Measurements from ENCODE around the gene LRP8.
A peak's percentile ranks its signal among the peaks of the same experiment; 100 is the strongest.

Gene LRP8

DNA sequence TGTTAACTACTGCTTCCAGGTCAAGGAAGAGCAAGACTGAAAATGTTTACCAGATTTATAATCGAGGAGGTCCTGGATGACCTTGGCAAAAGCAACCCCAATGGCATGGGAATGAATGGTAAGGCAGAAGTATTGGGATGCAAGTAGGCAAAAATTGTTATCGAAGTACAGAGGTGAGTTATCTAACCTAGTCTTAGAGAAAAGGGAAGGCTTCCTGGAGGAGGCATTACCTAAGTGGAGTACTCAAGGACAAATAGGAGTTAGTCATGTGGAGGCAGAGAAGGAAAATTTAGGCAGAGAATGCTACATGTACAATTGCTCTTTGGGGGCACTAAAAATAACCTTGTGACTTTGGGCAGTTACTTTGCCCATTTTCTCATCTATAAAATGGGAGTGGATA is 86.0 kb downstream of the LRP8 start:
- Histone ChIP-seq H3K4me3 (ENCODE audit: low read length) (no peak overlapping the region), H3K9ac (ENCODE audit: low read depth, low read length) (no peak overlapping the region), H3K9me3 (ENCODE audit: insufficient read depth, low read depth, low read length) (no peaks in the 10 kb centered on the region), H3K27me3 (ENCODE audit: insufficient read depth, low read length) (no peaks in the 10 kb centered on the region), H3K36me3 (ENCODE audit: insufficient read depth, low read depth, low read length) (peaks cover 26% of the 10 kb centered on the region), H3K4me1 (ENCODE audit: insufficient read depth, low read length) (no peaks in the 10 kb centered on the region), H3K27ac (ENCODE audit: low read length) (no peak overlapping the region)

DNA sequence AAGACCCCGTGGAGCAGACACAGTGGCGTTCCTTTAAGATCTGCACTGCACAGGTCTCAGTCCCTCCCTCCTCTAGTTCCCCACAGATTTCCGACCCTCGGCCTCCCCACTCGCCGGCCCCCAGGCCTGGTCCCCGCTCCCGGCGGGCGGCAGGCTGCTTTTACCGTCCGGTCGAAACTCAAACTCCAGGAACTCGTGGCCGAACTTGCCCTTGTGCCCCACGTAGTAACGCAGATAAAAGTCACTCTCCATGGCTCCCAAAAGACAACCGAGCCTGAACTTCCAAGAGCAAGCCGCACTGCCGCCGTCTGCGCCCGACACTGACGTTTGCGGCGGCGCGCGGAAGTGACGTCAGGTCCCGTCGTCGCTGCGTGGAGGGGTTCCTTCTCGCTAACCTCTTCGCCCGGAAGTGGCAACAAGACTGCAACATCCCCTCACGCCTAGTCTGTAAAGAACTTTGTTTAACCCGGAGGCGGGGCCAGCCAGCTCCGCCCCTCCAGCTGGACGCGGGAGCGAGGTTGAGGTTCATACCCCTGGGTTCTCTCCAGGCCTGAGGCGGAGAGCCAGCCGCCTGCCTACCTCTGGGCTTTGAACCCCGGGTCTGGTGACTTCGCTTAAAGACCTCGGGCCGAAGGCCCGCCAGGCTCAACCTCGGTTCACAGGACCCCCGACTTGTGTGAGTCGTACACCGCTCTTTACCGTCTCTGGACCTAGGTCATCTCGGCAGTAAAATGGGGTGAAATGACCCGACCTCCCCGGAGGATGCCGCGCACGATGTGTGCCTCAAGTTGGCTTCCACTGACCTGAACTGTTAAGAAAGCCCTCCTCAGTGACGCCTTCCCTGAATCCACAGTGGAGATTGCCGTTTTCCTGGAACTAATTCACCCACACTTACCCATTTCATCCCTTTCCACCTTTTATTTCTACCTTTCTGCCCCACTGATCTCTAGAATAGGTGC is 89.4 kb downstream of the LRP8 start, which contains the start of gene MAGOH:
Gene MAGOH (minus strand): TSS at position 322 of the 959 bp plus-strand sequence. CDS start 70 bp downstream, at position 252.
- Histone ChIP-seq H3K36me3 (ENCODE audit: insufficient read depth, low read depth, low read length) (peaks cover 29% of the 10 kb centered on the region), H3K9me3 (ENCODE audit: insufficient read depth, low read depth, low read length) (no peaks in the 10 kb centered on the region), H3K4me3 (ENCODE audit: low read length) (peak within 1 kb of the TSS; percentile 98), H3K4me1 (ENCODE audit: insufficient read depth, low read length) (no peaks in the 10 kb centered on the region), H3K9ac (ENCODE audit: low read depth, low read length) (peak within 1 kb of the TSS; percentile 95), H3K27ac (ENCODE audit: low read length) (no peak within 1 kb of the TSS), H3K27me3 (ENCODE audit: insufficient read depth, low read length) (no peaks in the 10 kb centered on the region)

DNA sequence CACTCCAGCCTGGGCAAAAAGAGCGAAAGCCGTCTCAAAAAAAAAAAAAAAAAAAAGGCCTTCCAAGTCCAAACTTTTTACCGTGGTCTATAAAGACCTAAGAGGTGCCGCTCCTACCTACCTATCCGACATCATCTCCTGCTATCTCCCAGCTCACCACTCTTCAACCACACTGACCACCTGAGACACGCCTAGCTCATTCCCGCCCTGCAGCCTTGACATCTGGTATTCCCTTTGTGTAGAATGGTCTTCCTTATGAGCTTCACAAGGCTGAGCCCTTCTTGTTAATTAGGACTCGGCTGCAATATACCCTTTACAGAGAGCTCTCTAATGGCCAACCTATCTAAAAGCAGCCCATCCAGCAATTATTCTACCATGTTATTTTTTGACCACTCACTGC is 90.2 kb downstream of the LRP8 start:
- no peaks in the 10 kb centered on the region for H3K9me3 ChIP-seq (ENCODE audit: insufficient read depth, low read depth, low read length)
- H3K27me3 ChIP-seq (ENCODE audit: insufficient read depth, low read length): no peaks in the 10 kb centered on the region
- H3K27ac ChIP-seq (ENCODE audit: low read length): no peak overlapping the region
- H3K4me1 ChIP-seq (ENCODE audit: insufficient read depth, low read length): no peaks in the 10 kb centered on the region
- peak overlapping the region; percentile 98 for H3K4me3 ChIP-seq (ENCODE audit: low read length)
- peak overlapping the region; percentile 95 for H3K9ac ChIP-seq (ENCODE audit: low read depth, low read length)
- H3K36me3 ChIP-seq (ENCODE audit: insufficient read depth, low read depth, low read length): peaks cover 36% of the 10 kb centered on the region

DNA sequence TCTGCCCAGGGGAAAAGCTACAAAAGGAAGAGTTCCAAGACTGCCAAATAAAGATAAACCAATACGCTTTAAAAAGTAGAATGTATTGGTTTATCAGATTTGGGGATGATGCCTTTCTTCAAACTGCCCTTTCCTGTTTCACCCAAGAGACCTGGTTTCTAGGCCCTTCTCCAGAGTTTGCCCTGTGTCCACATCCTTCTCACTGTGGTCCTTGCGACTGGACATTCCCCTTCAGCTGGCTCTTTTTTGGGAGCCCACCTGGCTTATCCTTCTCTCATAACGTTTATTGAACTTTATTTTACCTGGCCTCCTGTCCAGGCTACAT is 106.9 kb downstream of the LRP8 start:
- peak overlapping the region; percentile 90 for H3K9ac ChIP-seq (ENCODE audit: low read depth, low read length)
- peak overlapping the region; percentile 36 for H3K27ac ChIP-seq (ENCODE audit: low read length)

DNA sequence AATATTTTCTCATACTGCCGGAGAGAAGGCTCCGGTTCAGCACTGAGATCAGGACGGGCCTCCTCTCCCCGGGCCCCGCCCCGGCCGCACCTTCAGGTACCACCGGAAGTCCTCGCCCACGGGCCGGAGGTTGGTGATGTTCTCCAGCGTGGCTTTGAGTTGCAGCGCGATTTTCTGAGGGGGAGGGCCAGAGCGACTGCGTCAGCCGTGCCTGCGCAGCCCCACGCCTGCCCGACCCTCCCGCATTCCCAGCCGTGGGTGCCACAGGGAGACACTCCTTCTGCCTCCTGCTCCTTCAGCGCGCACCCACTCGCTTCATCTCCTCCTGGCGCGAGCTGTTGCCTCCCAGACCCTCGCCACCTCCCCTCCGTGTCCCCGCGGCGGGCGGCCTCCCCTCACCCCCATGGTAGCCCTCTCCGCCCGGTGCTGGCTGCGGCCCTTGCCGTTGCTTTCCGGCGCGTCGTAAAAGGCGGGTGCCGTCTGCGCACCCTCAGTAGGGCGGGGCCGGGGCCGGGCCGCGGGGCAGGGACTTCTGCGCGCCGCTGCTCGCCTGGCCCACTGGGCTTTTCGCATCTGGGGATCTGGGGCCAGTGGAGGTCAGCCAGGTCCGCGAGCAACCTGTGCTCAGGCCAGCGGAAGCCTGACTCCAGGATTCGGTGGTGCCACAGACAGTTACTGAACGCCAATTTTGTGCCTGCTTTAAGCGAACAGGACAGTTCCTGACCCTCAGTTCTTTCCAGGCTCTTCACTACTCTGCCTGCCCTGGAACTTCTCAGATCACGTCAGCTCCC is 107.5 kb downstream of the LRP8 start, which contains the start of gene CZIB:
Gene CZIB (minus strand): TSS at position 464 of the 791 bp plus-strand sequence. CDS start 59 bp downstream, at position 405.
- Histone ChIP-seq H3K9ac (ENCODE audit: low read depth, low read length) (peak within 1 kb of the TSS; percentile 90), H3K9me3 (ENCODE audit: insufficient read depth, low read depth, low read length) (no peaks in the 10 kb centered on the region)

More for the DNA sequence above, 106.9 kb downstream of the LRP8 start:
- H3K9me3 ChIP-seq (ENCODE audit: insufficient read depth, low read depth, low read length): no peaks in the 10 kb centered on the region
- H3K4me1 ChIP-seq (ENCODE audit: insufficient read depth, low read length): peaks cover 9% of the 10 kb centered on the region
- no peaks in the 10 kb centered on the region for H3K27me3 ChIP-seq (ENCODE audit: insufficient read depth, low read length)
- peaks cover 21% of the 10 kb centered on the region for H3K36me3 ChIP-seq (ENCODE audit: insufficient read depth, low read depth, low read length)
- peak overlapping the region; percentile 78 for H3K4me3 ChIP-seq (ENCODE audit: low read length)

DNA sequence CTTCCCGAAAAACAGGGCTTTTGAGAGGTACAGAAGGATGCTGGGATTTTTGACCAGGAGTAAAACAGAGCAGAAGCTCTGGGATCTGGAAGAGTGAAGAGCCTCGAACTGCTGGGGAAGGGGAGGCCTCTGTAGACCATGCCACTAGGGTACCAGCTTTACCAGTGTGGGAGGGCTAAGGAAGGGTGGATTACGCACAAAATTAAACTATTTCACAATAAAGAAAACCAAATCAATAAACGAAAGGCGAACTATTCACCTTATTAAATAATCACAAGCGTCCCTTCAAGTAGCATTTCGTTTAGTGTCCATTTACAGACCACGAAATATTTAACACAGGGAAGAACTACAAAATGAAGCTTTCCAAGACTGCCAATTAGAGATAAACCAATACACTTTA is 108.2 kb downstream of the LRP8 start:
- Histone ChIP-seq H3K4me1 (ENCODE audit: insufficient read depth, low read length) (peaks cover 9% of the 10 kb centered on the region), H3K9ac (ENCODE audit: low read depth, low read length) (peak overlapping the region; percentile 90; the same call in 1 of the 2 replicates), H3K27me3 (ENCODE audit: insufficient read depth, low read length) (no peaks in the 10 kb centered on the region), H3K27ac (ENCODE audit: low read length) (peak overlapping the region; percentile 63), H3K36me3 (ENCODE audit: insufficient read depth, low read depth, low read length) (peaks cover 32% of the 10 kb centered on the region), H3K4me3 (ENCODE audit: low read length) (peak overlapping the region; percentile 78), H3K9me3 (ENCODE audit: insufficient read depth, low read depth, low read length) (no peaks in the 10 kb centered on the region)

More for the DNA sequence above, 107.5 kb downstream of the LRP8 start, which contains the start of gene CZIB:
- H3K36me3 ChIP-seq (ENCODE audit: insufficient read depth, low read depth, low read length): peaks cover 26% of the 10 kb centered on the region
- H3K4me3 ChIP-seq (ENCODE audit: low read length): peak within 1 kb of the TSS; percentile 78
- H3K4me1 ChIP-seq (ENCODE audit: insufficient read depth, low read length): peaks cover 9% of the 10 kb centered on the region
- H3K27ac ChIP-seq (ENCODE audit: low read length): peak within 1 kb of the TSS; percentile 63
- H3K27me3 ChIP-seq (ENCODE audit: insufficient read depth, low read length): no peaks in the 10 kb centered on the region

DNA sequence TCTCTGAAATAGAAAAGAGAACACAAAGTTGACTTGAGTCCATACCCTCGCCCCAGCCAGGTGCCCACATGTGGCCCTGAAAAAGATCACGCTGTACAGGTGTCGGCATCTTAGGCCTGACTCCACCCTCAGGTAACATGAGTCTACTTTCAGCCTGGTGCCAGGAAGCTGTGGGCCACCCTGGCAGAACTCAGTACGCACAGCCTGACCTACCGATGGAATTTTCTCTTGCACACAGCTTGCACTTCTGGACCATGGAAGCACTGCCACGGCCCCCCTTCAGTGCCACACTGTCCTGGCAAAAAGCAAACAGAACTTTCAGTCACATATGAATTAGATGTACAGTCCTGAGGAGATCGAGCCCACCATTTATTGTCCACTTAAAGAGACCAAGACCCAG is 109.7 kb downstream of the LRP8 start:
- Histone ChIP-seq H3K27ac (ENCODE audit: low read length) (no peak overlapping the region), H3K9me3 (ENCODE audit: insufficient read depth, low read depth, low read length) (no peaks in the 10 kb centered on the region), H3K36me3 (ENCODE audit: insufficient read depth, low read depth, low read length) (peaks cover 47% of the 10 kb centered on the region)

DNA sequence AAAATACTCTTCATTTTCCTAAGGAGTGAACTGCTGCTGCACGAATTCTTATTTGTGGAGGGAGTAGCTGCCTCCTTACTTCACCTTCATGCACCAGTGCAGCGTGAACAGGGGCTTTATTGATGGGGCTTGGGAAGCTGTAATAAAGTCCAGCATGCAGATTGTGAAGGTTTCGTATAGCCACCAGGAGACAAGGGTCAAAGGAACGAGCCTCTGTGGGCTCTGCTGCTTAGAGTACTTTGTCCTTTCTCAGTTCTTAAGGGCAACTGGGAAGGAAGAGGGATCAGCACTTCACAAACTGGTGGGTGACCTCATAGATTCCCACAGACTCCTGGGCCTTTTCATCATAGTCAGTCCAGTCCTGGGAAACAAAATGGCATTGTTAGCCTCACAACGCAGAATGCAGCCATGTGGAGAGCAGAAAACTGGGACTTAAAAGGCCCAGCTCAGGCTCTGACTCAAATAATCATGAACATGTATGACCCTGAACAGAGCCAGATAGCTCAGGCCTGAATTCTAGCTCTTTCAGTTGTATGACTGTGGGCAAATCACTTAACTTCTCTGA is 113.4 kb downstream of the LRP8 start:
- H3K4me3 ChIP-seq (ENCODE audit: low read length): no peak overlapping the region
- H3K9me3 ChIP-seq (ENCODE audit: insufficient read depth, low read depth, low read length): no peaks in the 10 kb centered on the region
- no peaks in the 10 kb centered on the region for H3K27me3 ChIP-seq (ENCODE audit: insufficient read depth, low read length)
- H3K36me3 ChIP-seq (ENCODE audit: insufficient read depth, low read depth, low read length): peaks cover 81% of the 10 kb centered on the region
- no peak overlapping the region for H3K27ac ChIP-seq (ENCODE audit: low read length)
- peaks cover under 1% of the 10 kb centered on the region; the same call in 1 of the 2 replicates for H3K4me1 ChIP-seq (ENCODE audit: insufficient read depth, low read length)
- H3K9ac ChIP-seq (ENCODE audit: low read depth, low read length): no peak overlapping the region

More for the DNA sequence above, 109.7 kb downstream of the LRP8 start:
- H3K4me1 ChIP-seq (ENCODE audit: insufficient read depth, low read length): peaks cover 9% of the 10 kb centered on the region
- H3K4me3 ChIP-seq (ENCODE audit: low read length): no peak overlapping the region
- no peaks in the 10 kb centered on the region for H3K27me3 ChIP-seq (ENCODE audit: insufficient read depth, low read length)
- no peak overlapping the region for H3K9ac ChIP-seq (ENCODE audit: low read depth, low read length)

DNA sequence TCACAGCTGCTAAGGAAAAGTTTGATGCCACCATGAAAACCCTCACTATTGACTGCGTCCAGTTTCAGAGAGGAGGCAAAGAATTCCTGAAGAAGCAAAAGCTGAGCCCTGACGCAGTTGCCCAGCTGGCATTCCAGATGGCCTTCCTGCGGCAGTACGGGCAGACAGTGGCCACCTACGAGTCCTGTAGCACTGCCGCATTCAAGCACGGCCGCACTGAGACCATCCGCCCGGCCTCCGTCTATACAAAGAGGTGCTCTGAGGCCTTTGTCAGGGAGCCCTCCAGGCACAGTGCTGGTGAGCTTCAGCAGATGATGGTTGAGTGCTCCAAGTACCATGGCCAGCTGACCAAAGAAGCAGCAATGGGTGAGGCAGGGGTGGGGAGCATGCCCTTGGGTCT is 116.9 kb downstream of the LRP8 start:
- Histone ChIP-seq H3K4me3 (ENCODE audit: low read length) (no peak overlapping the region), H3K36me3 (ENCODE audit: insufficient read depth, low read depth, low read length) (peaks cover 92% of the 10 kb centered on the region)

DNA sequence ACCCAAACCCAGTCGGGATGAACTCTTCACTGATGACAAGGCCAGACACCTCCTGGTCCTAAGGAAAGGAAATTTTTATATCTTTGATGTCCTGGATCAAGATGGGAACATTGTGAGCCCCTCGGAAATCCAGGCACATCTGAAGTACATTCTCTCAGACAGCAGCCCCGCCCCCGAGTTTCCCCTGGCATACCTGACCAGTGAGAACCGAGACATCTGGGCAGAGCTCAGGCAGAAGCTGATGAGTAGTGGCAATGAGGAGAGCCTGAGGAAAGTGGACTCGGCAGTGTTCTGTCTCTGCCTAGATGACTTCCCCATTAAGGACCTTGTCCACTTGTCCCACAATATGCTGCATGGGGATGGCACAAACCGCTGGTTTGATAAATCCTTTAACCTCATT is 117.5 kb downstream of the LRP8 start:
- H3K9ac ChIP-seq (ENCODE audit: low read depth, low read length): no peak overlapping the region
- H3K36me3 ChIP-seq (ENCODE audit: insufficient read depth, low read depth, low read length): peaks cover 91% of the 10 kb centered on the region
- H3K9me3 ChIP-seq (ENCODE audit: insufficient read depth, low read depth, low read length): peaks cover 18% of the 10 kb centered on the region
- H3K4me1 ChIP-seq (ENCODE audit: insufficient read depth, low read length): no peaks in the 10 kb centered on the region
- no peak overlapping the region for H3K4me3 ChIP-seq (ENCODE audit: low read length)
- H3K27me3 ChIP-seq (ENCODE audit: insufficient read depth, low read length): no peaks in the 10 kb centered on the region
- no peak overlapping the region for H3K27ac ChIP-seq (ENCODE audit: low read length)

More for the DNA sequence above, 116.9 kb downstream of the LRP8 start:
- H3K27ac ChIP-seq (ENCODE audit: low read length): no peak overlapping the region
- no peak overlapping the region for H3K9ac ChIP-seq (ENCODE audit: low read depth, low read length)
- no peaks in the 10 kb centered on the region for H3K4me1 ChIP-seq (ENCODE audit: insufficient read depth, low read length)
- H3K27me3 ChIP-seq (ENCODE audit: insufficient read depth, low read length): no peaks in the 10 kb centered on the region
- peaks cover 13% of the 10 kb centered on the region for H3K9me3 ChIP-seq (ENCODE audit: insufficient read depth, low read depth, low read length)

DNA sequence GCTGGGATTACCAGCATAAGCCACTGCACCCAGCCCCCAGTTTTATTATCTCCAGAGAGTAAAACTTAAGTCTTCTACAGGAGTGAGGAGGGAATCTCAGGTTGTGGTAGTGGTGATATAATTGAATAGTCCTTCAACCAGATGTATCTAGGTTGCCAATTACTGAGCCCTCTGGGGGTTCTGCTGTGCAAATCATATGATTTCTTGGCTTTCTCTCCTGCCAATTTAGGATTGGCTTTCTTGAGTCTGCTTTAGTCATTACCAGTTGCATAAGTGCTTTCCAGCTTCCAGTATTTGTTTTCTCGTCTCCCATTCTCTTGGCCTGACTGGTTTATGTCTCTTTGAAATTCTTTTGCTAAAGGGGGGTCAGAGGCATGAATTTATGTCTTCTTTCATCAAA is 120.1 kb downstream of the LRP8 start:
- Histone ChIP-seq H3K9ac (ENCODE audit: low read depth, low read length) (no peak overlapping the region), H3K9me3 (ENCODE audit: insufficient read depth, low read depth, low read length) (peaks cover 31% of the 10 kb centered on the region), H3K36me3 (ENCODE audit: insufficient read depth, low read depth, low read length) (peaks cover 92% of the 10 kb centered on the region), H3K27ac (ENCODE audit: low read length) (no peak overlapping the region), H3K4me3 (ENCODE audit: low read length) (no peak overlapping the region), H3K27me3 (ENCODE audit: insufficient read depth, low read length) (no peaks in the 10 kb centered on the region), H3K4me1 (ENCODE audit: insufficient read depth, low read length) (no peaks in the 10 kb centered on the region)

Data from iPS-20b (cell line).